RWPE1 (cell line): ENCODE measurements around the gene BICDL2.

ENCODE experiments used
- CTCF ChIA-PET: fragments of 350-600 bp; sonication (Branson Sonifier 250); formaldehyde crosslinking; extraction: SDS; loops from one replicate; lab custom pipeline; 2021; lab: Yijun Ruan, JAX
- POLR2A ChIA-PET: fragments of 400-600 bp; formaldehyde crosslinking; extraction: SDS; loops from one replicate; lab custom pipeline; 2020; ENCODE audit warnings: antibody characterized with exemption; ENCODE audit not compliant: low non-redundant PET; lab: Yijun Ruan, JAX
- DNase-seq: peaks from one replicate; pipeline ENCODE4 v3.0.0; 2012; ENCODE audit warnings: low spot score
- H3K27ac ChIP-seq: fragments of 450-650 bp; 2 replicates; pipeline ENCODE4 v1.5.1; 2017
- TF ChIP-seq, protein P1 (sequence below): fragments of 450-650 bp; conservative IDR thresholded peaks from 2 replicates; pipeline ENCODE4 v1.5.1; 2017; ENCODE audit warnings: low read depth, mild to moderate bottlenecking

BICDL2 gene

DNA sequence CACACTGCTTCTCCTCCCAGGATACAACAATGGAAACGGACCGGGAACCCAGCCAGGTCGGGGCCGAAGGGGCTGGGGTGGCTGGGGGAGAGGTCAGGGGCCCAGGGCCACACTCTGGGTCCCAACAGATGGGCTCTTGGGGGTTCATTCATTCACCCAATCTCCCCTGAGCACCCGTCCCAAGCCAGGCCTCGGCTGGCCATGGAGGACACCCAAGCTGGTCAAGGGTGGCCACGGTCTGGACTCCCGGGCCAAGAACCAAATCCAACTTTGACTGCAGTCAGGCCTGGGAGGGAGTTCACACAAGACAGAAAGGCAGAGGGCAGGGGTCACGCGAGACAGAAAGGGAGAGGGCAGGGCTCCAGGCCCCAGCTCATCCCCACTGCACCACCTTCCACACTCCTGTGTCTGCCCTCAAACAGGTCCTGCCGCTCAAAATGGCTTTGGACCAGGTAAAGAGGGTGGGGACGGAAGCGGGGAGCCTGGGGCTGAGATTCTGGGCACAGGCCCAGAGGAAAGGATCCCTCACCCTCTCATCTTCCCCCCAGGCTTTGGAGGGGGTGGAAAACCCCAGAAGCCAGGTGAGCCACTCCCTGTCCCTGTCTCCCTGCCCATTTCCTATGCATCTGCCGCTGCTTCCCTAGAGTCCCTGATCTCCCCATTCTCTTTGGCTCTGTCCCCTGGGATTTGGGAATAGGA lies 44.2 kb downstream of the BICDL2 start:
- DNase-seq = peak; percentile 89
- CTCF ChIA-PET = interaction anchor here (0.6 to 1.1 kb wide), 2 partner anchors 39 to 48 kb away, joined by 3 to 4 read pairs; no protein-coding TSS in a partner anchor
- peak overlapping the region; percentile 63 for H3K27ac ChIP-seq
- TF ChIP-seq, protein P1, sequence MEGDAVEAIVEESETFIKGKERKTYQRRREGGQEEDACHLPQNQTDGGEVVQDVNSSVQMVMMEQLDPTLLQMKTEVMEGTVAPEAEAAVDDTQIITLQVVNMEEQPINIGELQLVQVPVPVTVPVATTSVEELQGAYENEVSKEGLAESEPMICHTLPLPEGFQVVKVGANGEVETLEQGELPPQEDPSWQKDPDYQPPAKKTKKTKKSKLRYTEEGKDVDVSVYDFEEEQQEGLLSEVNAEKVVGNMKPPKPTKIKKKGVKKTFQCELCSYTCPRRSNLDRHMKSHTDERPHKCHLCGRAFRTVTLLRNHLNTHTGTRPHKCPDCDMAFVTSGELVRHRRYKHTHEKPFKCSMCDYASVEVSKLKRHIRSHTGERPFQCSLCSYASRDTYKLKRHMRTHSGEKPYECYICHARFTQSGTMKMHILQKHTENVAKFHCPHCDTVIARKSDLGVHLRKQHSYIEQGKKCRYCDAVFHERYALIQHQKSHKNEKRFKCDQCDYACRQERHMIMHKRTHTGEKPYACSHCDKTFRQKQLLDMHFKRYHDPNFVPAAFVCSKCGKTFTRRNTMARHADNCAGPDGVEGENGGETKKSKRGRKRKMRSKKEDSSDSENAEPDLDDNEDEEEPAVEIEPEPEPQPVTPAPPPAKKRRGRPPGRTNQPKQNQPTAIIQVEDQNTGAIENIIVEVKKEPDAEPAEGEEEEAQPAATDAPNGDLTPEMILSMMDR = no peak
- POLR2A ChIA-PET = interaction anchor here (1.7 kb wide), 1 partner anchor 29 kb away, joined by 10 read pairs; no protein-coding TSS in a partner anchor

DNA sequence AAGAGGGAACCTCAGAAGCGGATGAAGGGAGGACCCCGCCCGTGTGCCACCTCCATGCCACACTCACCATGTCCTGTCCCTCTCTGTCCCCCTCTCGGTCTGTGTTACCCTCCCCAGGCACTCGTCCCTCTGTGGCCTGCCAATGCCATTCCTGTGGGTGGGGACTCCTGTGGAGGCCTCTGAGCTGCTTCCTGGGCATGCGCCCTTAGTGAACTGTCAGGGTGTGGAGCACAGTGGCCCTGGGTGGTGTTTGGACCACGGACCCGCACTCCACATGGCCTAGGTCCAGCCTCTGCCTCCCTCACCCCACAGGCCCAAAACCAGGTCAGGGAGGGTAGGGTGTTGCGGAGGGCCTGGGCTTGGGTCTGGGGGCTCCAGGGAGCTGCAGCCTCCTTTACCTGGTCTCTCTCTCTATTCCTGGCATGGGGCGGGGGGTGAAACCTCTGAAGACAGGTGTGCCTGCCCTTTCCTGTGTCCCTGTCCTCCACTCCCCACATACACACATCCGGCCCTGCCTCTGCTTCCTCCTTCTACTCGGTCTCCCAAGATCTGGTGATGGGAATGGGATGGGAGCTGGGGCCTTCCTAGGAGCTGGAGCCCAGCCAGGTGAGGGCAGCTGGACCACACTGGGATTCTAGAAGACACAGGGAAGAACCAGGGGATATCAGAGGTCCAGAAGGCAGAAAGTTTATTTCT lies 45.0 kb downstream of the BICDL2 start:
- POLR2A ChIA-PET = interaction anchor here (0.7 to 1.7 kb wide), 3 partner anchors 18 to 30 kb away, joined by 4 to 10 read pairs (median 7); no protein-coding TSS in a partner anchor
- DNase-seq = no peak
- TF ChIP-seq, protein P1 = no peak
- peak overlapping the region; percentile 63 for H3K27ac ChIP-seq
- CTCF ChIA-PET = interaction anchor here (1.0 to 1.1 kb wide), 2 partner anchors 22 to 40 kb away, joined by 4 to 8 read pairs; partner anchors contain the start of gene PAQR4

DNA sequence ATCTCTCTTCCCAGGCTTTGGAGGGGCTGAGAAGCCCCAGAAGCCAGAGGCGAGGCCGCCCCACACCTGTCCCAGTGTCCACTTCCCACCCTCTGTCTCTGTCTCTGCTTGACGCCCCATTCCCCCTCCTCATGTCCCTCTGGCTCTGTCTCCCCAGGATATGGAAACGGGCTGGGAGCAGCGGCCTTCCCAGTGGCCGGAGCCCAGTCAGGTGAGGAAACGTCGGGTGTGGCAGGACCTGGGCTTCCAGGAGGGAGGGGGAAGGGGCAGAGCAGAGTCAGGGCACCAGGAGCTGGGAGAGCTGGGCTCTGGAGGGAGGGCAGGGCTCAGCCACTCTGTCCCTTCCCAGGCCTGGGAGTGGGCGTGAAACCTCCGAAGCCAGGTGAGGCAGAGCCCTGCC lies 45.9 kb downstream of the BICDL2 start:
- ChIA-PET POLR2A (interaction anchor here (0.7 to 1.7 kb wide), 3 partner anchors 19 to 30 kb away, joined by 4 to 10 read pairs (median 7); no protein-coding TSS in a partner anchor), CTCF (interaction anchor here (1.0 kb wide), 1 partner anchor 21 kb away, joined by 8 read pairs; the partner anchor contains the start of gene PAQR4)
- H3K27ac ChIP-seq = no peak overlapping the region; the same call in 1 of the 2 replicates
- DNase-seq = no peak
- TF ChIP-seq, protein P1 = no peak

DNA sequence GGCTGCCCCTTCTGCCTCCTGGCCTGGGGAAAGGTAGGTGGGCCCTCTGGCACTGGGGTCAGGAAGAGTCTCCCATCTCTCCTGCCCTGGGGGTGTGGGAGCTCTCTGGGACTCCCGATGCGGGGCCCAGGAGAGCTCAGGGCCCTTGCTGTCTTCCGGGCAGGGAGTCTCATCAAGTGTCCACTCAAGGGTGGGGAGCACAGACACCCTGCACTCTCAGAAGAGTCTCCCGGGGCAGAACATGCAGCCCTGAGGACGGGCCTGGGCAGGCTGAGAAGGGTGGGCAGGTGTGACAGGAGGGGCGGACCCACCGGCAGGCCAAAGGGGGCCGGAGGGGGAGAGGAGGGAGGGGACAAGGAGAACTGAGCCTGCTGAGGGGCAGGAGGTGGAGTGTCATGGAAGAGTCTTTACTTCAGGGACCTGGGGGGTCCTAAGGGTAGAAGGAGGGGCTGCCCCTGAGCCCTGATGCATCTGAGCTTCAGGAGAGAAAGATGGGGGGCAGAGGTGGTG lies 48.1 kb downstream of the BICDL2 start:
- POLR2A ChIA-PET = no interaction called here
- CTCF ChIA-PET = no interaction called here
- TF ChIP-seq, protein P1 = no peak
- DNase-seq = no peak
- no peak overlapping the region for H3K27ac ChIP-seq

DNA sequence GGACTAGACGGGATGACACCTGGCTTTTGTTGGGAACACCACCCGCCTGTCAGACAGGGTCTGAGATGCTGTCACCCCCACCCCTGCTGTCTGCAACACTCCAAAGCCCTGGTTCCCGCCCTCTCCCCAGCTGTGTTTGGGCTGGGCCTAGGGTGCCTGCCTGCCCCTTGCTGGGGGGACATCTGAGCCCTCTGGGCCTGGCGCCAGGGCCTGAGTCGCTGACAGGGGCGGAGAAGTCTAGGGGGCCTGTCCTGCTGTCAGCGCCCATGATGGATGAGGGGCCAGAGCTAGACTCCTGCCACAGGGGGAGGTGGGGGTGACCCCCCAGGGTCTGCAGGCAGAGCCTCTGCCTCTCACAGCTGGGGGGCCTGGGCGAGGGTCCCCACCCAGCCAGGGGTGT lies 48.9 kb downstream of the BICDL2 start:
- ChIA-PET POLR2A (no interaction called here), CTCF (no interaction called here)
- TF ChIP-seq, protein P1 = no peak
- no peak for DNase-seq
- H3K27ac ChIP-seq = no peak overlapping the region

DNA sequence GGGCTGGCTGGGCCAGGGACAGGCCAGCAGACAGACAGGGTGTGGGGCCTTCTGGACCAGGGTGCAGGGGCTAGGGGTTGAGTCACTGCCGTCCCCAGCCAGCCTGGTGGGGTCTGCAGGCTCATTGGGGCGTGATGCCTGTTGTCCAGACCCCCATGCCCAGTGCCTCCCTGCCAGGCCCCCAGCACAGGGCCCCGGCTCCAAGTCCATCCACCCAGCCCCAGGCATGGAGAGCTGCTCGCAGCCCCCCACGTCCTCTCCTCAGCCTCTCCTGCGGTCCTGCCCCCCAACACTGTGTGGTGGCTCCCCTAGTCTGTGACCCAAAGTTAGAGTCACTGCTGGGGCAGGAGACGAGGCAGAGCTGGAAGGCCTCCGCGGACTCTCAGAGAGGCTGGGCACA lies 49.5 kb downstream of the BICDL2 start:
- H3K27ac ChIP-seq = no peak overlapping the region
- no peak for DNase-seq
- ChIA-PET POLR2A (no interaction called here), CTCF (no interaction called here)
- TF ChIP-seq, protein P1 = no peak
